Endothelial cell (in vitro differentiated cells): Measurements from ENCODE around the gene DTNBP1. TPM values are rescaled to one million over a fixed set of nuclear protein-coding genes. Genes with fewer than 3 reads are reported as not detected.
A peak's percentile ranks its signal among the peaks of the same experiment; 100 is the strongest.

Source experiments
- DNase-seq: peaks from one replicate; pipeline ENCODE4 v3.0.0; 2021; ENCODE audit warnings: low spot score
- H3K27ac Mint-ChIP-seq: one replicate; pipeline ENCODE4 v1.8.0; 2021; ENCODE audit warnings: mixed read lengths, inconsistent platforms; ENCODE audit not compliant: unreplicated experiment
- H3K27me3 Mint-ChIP-seq: one replicate; pipeline ENCODE4 v1.8.0; 2021; ENCODE audit warnings: mild to moderate bottlenecking, moderate library complexity, mixed read lengths, inconsistent platforms; ENCODE audit not compliant: unreplicated experiment
- H3K36me3 Mint-ChIP-seq: one replicate; pipeline ENCODE4 v1.8.0; 2021; ENCODE audit warnings: mild to moderate bottlenecking, low read depth, mixed read lengths, inconsistent platforms; ENCODE audit not compliant: unreplicated experiment
- H3K4me1 Mint-ChIP-seq: one replicate; pipeline ENCODE4 v1.8.0; 2021; ENCODE audit warnings: mild to moderate bottlenecking, mixed read lengths, inconsistent platforms; ENCODE audit not compliant: unreplicated experiment
- H3K4me3 Mint-ChIP-seq: one replicate; pipeline ENCODE4 v1.8.0; 2021; ENCODE audit warnings: mild to moderate bottlenecking, mixed read lengths, inconsistent platforms; ENCODE audit not compliant: unreplicated experiment
- H3K9me3 Mint-ChIP-seq: one replicate; pipeline ENCODE4 v1.8.0; 2021; ENCODE audit warnings: mixed read lengths, inconsistent platforms; ENCODE audit not compliant: unreplicated experiment
- total RNA-seq: library from RNA; stranded (reverse); fragmentation: NEBNext Ultra II Directional; extraction: Animal tissue kit (Norgen Biotek cat#: 25700); gene quantifications from one replicate; pipeline ENCODE4 v1.2.1, GENCODE V29; 2021; ENCODE audit not compliant: unreplicated experiment
- TF ChIP-seq, protein P1 (sequence below): fragments of 200-600 bp; sonication (generic); IDR thresholded peaks from one replicate; pipeline ENCODE4 v1.5.0; 2021; ENCODE audit warnings: antibody characterized with exemption; ENCODE audit not compliant: unreplicated experiment

The DTNBP1 gene
- total RNA-seq, 1 donor from 2014 or later = 19.3 TPM

DNA sequence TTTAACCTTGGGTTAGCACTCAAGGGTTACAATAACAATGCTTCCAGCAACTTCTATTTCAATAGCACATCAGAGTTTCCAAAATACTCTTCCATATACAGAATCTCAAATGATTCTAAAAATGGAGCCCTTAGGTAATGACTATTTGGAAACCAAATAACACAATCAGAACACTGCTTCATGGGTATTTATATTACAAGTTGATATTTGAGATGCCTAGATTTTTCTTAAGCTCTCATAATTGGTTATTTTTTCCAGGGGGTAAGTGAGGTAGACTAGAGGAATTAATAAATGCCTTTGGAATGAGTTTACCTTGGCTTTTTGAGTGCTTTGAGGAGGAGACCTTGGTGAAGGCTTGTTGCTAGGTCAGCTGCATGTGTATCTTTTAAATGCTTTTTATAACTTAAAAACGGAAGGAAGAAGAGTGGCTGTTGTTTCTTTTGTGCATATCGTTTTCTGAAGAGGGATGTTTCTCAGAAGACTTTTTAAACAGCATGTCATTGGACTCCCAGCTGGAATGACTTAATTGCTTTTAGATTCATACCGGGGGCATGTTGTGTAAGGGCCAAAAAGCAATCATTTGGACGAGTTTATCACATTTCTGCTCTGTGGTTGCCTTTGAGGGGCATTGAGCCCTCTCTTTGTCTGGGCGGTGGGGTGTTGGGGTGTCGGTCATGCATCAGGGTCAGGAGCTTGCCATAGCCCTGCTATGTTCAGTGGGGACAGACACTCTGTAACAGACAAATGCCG is 186.0 kb downstream of the DTNBP1 start:
- H3K27me3 Mint-ChIP-seq = peaks cover 10% of the 10 kb centered on the region
- peaks cover 11% of the 10 kb centered on the region for H3K36me3 Mint-ChIP-seq
- H3K9me3 Mint-ChIP-seq = no peaks in the 10 kb centered on the region
- H3K4me1 Mint-ChIP-seq = peaks cover 67% of the 10 kb centered on the region
- no peak for DNase-seq
- no peak overlapping the region for H3K4me3 Mint-ChIP-seq
- TF ChIP-seq, protein P1, sequence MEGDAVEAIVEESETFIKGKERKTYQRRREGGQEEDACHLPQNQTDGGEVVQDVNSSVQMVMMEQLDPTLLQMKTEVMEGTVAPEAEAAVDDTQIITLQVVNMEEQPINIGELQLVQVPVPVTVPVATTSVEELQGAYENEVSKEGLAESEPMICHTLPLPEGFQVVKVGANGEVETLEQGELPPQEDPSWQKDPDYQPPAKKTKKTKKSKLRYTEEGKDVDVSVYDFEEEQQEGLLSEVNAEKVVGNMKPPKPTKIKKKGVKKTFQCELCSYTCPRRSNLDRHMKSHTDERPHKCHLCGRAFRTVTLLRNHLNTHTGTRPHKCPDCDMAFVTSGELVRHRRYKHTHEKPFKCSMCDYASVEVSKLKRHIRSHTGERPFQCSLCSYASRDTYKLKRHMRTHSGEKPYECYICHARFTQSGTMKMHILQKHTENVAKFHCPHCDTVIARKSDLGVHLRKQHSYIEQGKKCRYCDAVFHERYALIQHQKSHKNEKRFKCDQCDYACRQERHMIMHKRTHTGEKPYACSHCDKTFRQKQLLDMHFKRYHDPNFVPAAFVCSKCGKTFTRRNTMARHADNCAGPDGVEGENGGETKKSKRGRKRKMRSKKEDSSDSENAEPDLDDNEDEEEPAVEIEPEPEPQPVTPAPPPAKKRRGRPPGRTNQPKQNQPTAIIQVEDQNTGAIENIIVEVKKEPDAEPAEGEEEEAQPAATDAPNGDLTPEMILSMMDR = no peak
- H3K27ac Mint-ChIP-seq = peak overlapping the region; percentile 40

DNA sequence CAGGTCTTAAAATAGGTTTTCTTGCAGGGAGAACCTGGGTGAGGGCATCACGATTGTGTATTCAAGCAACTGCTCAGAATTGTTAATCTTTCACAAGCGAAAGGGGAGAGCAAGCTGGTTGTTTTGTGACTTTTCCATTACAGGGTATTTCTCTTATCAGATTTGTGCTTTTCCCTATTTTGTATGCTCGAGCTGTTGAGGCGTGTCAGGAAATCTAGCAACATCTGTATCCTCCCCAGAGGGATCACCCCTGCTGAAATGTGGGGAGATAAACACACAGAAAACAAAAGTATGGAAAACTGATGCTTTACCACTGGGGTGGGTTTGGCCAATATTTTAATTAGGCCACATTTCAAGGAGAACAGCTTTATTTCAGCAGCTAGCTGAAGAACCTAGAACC is 187.0 kb downstream of the DTNBP1 start:
- Mint-ChIP-seq H3K9me3 (no peaks in the 10 kb centered on the region), H3K36me3 (peaks cover 11% of the 10 kb centered on the region), H3K4me3 (no peak overlapping the region), H3K27ac (peak overlapping the region; percentile 77), H3K4me1 (peaks cover 62% of the 10 kb centered on the region), H3K27me3 (peaks cover 9% of the 10 kb centered on the region)
- TF ChIP-seq, protein P1 = no peak
- DNase-seq = no peak

DNA sequence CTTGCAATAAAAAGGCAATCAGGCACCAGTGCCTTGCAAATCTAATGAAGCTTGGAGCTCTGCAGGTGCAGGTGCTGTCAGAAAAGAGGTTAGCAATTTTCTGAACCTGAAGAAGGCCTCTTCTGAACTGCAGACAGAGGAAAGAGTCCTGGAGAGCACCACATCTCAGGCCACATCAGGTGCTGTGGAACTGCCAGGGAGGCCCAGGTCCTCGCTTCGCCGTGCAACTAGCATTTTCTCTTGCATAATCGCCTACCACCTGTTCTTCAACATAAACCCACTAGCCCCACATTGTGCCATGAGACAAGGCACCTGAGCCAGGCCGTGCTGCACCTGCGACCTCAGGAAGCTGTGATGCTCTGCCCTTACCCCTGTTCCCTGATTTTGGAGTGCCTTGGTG is 187.6 kb downstream of the DTNBP1 start:
- DNase-seq = no peak
- Mint-ChIP-seq H3K27me3 (peaks cover 9% of the 10 kb centered on the region), H3K4me1 (peaks cover 56% of the 10 kb centered on the region)

DNA sequence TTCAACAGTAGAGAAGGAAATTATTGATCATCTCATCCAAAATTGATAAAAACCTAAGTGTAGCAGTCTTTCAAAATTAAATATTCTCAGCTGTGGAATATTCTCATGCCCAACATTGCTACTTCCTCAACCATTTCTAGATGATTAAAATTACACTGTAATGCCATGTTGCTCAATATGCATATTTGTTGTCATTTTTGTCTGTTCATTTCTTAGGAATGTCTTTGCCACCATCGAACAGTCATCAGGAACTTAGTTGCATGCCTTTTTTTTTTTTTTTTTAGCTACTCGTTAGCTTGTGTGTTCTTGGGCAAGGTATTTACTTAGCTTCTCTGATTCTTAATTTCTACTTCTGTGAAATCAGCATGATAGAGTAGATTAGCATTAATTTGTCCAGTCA is 188.6 kb downstream of the DTNBP1 start:
- Mint-ChIP-seq H3K36me3 (peaks cover 11% of the 10 kb centered on the region), H3K4me1 (peaks cover 46% of the 10 kb centered on the region), H3K27ac (peak overlapping the region; percentile 71), H3K27me3 (peaks cover 2% of the 10 kb centered on the region), H3K4me3 (no peak overlapping the region), H3K9me3 (no peaks in the 10 kb centered on the region)
- TF ChIP-seq, protein P1 = no peak
- DNase-seq = no peak

More for the DNA sequence above, 187.6 kb downstream of the DTNBP1 start:
- Mint-ChIP-seq H3K4me3 (no peak overlapping the region), H3K9me3 (no peaks in the 10 kb centered on the region), H3K36me3 (peaks cover 11% of the 10 kb centered on the region), H3K27ac (peak overlapping the region; percentile 77)
- TF ChIP-seq, protein P1 = no peak

- peak overlapping the region; percentile 71 for H3K27ac Mint-ChIP-seq
- no peak overlapping the region for H3K4me3 Mint-ChIP-seq
- H3K27me3 Mint-ChIP-seq = peaks cover 2% of the 10 kb centered on the region
- H3K9me3 Mint-ChIP-seq = no peaks in the 10 kb centered on the region
- TF ChIP-seq, protein P1 = no peak
- DNase-seq = no peak
- peaks cover 44% of the 10 kb centered on the region for H3K4me1 Mint-ChIP-seq
- peaks cover 9% of the 10 kb centered on the region for H3K36me3 Mint-ChIP-seq
Measured at GRCh38 chr6:15473741-15474161, 189.1 kb downstream of the DTNBP1 start.
